Measurements from ENCODE around the gene LNX2. TPM values are rescaled to one million over a fixed set of nuclear protein-coding genes. Genes with fewer than 3 reads are reported as not detected.

Gene LNX2
- total RNA-seq, 1 experiment from 2014 or later: 12.3 TPM

DNA sequence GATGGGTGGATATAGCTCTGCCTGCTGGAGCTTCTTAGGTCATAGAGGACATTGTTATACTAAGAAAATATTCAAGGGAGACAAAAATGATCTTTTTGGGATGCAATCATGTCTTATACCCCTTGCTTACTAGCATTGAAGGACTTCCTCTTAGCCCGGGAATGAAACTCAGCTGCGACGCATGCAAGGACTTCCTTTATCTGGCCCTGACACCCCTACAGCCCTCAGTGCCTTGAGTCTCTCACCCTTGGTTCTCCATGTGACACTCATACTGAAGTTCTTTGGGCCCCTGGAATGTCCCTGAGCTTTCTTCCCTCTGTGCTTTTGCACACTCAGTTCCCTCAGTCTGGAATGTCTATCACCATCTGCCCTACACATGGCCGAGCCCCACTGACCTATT, 97.5 kb downstream of the LNX2 start:
- no peak overlapping the region for H3K27ac Mint-ChIP-seq (ENCODE audit: low read depth, unreplicated experiment)
- intact Hi-C loops (cut with micrococcal nuclease): no loop called here
- no peak overlapping the region for H3K4me3 Mint-ChIP-seq (ENCODE audit: unreplicated experiment)
- POLR2A ChIA-PET: interaction anchor here (0.6 to 1.0 kb wide), 2 partner anchors 27 to 98 kb away, joined by 3 read pairs; partner anchors contain the start of gene LNX2
- no peak for DNase-seq (ENCODE audit: unreplicated experiment)
- TF ChIP-seq, protein P1, sequence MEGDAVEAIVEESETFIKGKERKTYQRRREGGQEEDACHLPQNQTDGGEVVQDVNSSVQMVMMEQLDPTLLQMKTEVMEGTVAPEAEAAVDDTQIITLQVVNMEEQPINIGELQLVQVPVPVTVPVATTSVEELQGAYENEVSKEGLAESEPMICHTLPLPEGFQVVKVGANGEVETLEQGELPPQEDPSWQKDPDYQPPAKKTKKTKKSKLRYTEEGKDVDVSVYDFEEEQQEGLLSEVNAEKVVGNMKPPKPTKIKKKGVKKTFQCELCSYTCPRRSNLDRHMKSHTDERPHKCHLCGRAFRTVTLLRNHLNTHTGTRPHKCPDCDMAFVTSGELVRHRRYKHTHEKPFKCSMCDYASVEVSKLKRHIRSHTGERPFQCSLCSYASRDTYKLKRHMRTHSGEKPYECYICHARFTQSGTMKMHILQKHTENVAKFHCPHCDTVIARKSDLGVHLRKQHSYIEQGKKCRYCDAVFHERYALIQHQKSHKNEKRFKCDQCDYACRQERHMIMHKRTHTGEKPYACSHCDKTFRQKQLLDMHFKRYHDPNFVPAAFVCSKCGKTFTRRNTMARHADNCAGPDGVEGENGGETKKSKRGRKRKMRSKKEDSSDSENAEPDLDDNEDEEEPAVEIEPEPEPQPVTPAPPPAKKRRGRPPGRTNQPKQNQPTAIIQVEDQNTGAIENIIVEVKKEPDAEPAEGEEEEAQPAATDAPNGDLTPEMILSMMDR (IDR thresholded peaks at IDR 0.05; ENCODE audit: unreplicated experiment): no peak
- H3K4me1 Mint-ChIP-seq (ENCODE audit: insufficient read depth, unreplicated experiment): no peaks in the 10 kb centered on the region
- no peaks in the 10 kb centered on the region for H3K9me3 Mint-ChIP-seq (ENCODE audit: unreplicated experiment)
- H3K27me3 Mint-ChIP-seq (ENCODE audit: insufficient read depth, unreplicated experiment): peaks cover 41% of the 10 kb centered on the region
- no peaks in the 10 kb centered on the region for H3K36me3 Mint-ChIP-seq (ENCODE audit: insufficient read depth, unreplicated experiment)
- CTCF ChIA-PET: interaction anchor here (0.6 to 0.7 kb wide), 2 partner anchors 339 to 438 kb away, joined by 3 to 4 read pairs; no protein-coding TSS in a partner anchor
- BruUV-seq (replicated peaks): no TSS peak

DNA sequence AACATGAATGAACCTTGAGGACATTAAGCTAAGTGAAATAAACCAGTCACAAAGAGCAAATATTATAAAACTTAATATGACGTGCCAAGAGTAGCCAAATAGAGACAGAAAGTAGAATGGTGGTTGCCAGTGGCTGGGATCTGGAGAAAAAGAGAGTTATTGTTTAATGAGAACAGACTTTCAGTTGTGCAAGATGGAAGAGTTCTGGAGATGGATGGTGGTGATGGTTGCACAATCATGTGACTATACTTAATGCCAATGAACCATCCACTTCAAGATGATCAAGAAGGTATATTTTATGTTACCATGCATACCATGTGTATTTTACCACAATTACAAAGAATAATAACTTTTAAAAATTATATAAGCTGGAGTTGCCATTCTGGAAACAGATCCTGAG, 104.2 kb downstream of the LNX2 start:
- intact Hi-C loops (cut with micrococcal nuclease): no loop called here
- no peaks in the 10 kb centered on the region for H3K4me1 Mint-ChIP-seq (ENCODE audit: insufficient read depth, unreplicated experiment)
- no peak overlapping the region for H3K4me3 Mint-ChIP-seq (ENCODE audit: unreplicated experiment)
- TF ChIP-seq, protein P1 (IDR thresholded peaks at IDR 0.05; ENCODE audit: unreplicated experiment): no peak
- ChIA-PET CTCF (interaction anchor here (0.7 kb wide), 2 partner anchors 17 to 533 kb away, joined by 3 to 5 read pairs; no protein-coding TSS in a partner anchor), POLR2A (no interaction called here)
- no peak for DNase-seq (ENCODE audit: unreplicated experiment)
- no peaks in the 10 kb centered on the region for H3K9me3 Mint-ChIP-seq (ENCODE audit: unreplicated experiment)
- H3K36me3 Mint-ChIP-seq (ENCODE audit: insufficient read depth, unreplicated experiment): no peaks in the 10 kb centered on the region
- BruUV-seq (replicated peaks): no TSS peak
- no peak overlapping the region for H3K27ac Mint-ChIP-seq (ENCODE audit: low read depth, unreplicated experiment)
- peaks cover 50% of the 10 kb centered on the region for H3K27me3 Mint-ChIP-seq (ENCODE audit: insufficient read depth, unreplicated experiment)

DNA sequence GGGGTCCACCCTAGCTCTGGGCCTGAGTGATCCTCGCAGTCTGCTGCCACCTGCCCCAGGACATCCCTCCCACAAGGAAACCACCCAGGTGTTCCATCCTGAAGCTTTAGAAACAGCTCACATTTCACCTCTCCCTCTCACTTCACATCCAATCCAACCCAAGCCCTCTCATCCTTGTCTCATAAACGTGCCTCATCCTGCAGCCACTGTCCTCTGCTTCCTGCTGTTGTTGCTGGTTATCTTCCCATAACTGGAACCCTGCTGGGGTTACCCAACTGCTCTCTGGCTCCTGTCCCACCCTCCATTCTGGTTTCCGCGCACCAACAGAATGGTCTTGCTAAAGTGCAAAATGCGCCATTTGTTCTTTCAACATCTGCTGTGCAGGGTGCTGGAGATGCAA, 110.2 kb downstream of the LNX2 start:
- Mint-ChIP-seq H3K4me1 (ENCODE audit: insufficient read depth, unreplicated experiment) (no peaks in the 10 kb centered on the region), H3K27ac (ENCODE audit: low read depth, unreplicated experiment) (no peak overlapping the region), H3K27me3 (ENCODE audit: insufficient read depth, unreplicated experiment) (peaks cover 12% of the 10 kb centered on the region), H3K36me3 (ENCODE audit: insufficient read depth, unreplicated experiment) (no peaks in the 10 kb centered on the region), H3K9me3 (ENCODE audit: unreplicated experiment) (no peaks in the 10 kb centered on the region), H3K4me3 (ENCODE audit: unreplicated experiment) (no peak overlapping the region)
- no peak for DNase-seq (ENCODE audit: unreplicated experiment)
- intact Hi-C loops (cut with micrococcal nuclease): no loop called here
- TF ChIP-seq, protein P1 (IDR thresholded peaks at IDR 0.05; ENCODE audit: unreplicated experiment): no peak
- CTCF ChIA-PET: no interaction called here
- POLR2A ChIA-PET: interaction anchor here (0.7 kb wide), 1 partner anchor 16 kb away, joined by 3 read pairs; no protein-coding TSS in a partner anchor
- BruUV-seq (replicated peaks): no TSS peak

DNA sequence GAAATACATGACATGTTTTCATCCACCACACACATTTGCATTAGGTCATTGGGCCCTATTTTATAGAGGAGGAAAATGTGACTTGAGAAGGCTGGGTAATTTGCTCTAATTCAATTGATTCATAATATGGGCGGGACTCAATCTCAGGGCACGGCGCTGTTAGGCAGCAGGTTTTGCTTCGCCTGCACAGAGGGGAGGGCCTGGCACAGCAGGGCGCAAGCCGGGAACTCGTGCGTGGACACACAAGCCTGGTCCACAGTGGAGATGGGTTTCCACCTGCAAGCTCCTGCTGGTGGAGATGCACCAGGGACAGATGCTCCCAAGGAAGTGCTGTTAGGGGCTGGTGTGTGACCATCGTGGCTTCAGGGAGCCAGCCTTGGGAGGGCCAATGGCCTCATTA, 111.5 kb downstream of the LNX2 start:
- no TSS peak for BruUV-seq (replicated peaks)
- DNase-seq (ENCODE audit: unreplicated experiment): no peak
- ChIA-PET CTCF (no interaction called here), POLR2A (no interaction called here)
- H3K4me3 Mint-ChIP-seq (ENCODE audit: unreplicated experiment): no peak overlapping the region
- no peaks in the 10 kb centered on the region for H3K36me3 Mint-ChIP-seq (ENCODE audit: insufficient read depth, unreplicated experiment)
- no peaks in the 10 kb centered on the region for H3K4me1 Mint-ChIP-seq (ENCODE audit: insufficient read depth, unreplicated experiment)
- intact Hi-C loops (cut with micrococcal nuclease): no loop called here
- no peak overlapping the region for H3K27ac Mint-ChIP-seq (ENCODE audit: low read depth, unreplicated experiment)
- no peaks in the 10 kb centered on the region for H3K9me3 Mint-ChIP-seq (ENCODE audit: unreplicated experiment)
- H3K27me3 Mint-ChIP-seq (ENCODE audit: insufficient read depth, unreplicated experiment): peaks cover 12% of the 10 kb centered on the region
- TF ChIP-seq, protein P1 (IDR thresholded peaks at IDR 0.05; ENCODE audit: unreplicated experiment): no peak

Measured in MCF 10A (cell line).